GM18909 (cell line): Measurements from ENCODE around the gene PIH1D1.

Source experiments
- ATAC-seq: cut with Tn5 transposase; IDR thresholded peaks from one replicate; pipeline ENCODE4 v1.9.1; 2021; ENCODE audit warnings: mild to moderate bottlenecking; ENCODE audit not compliant: unreplicated experiment, poor library complexity

The PIH1D1 gene

DNA sequence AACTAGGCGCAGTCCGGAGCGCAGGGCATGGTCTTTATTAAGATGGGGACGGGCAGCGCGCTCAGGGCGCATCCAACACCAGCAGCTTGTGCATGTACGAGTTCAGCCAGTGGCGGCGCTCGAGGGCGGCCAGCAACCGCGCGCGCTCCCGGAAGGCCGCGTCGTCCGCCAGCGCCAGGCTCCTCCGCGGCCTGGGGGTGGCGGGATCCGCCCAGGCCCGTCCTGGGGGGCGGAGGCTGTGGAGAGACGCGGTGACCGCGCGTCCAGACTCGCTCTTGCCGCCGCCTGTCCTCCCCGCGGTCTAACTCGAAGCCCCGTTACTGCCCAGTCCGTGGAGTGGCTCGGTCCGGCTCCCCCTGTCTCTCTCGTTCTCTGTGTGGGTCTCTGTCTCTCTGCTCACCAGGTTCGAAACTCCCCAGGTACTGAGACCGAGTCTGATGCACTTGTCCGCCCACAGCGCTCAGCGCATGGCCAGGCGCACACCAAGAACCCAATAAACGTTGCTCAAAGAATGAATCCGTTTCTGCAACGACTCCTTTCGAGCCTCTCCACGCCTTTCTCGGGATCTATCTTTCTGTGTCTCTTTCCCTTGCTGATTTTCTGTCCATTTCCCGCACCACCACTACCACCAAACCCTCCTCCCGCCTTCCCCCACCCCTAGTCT lies 29.1 kb downstream of the PIH1D1 start:
- no peak for ATAC-seq

DNA sequence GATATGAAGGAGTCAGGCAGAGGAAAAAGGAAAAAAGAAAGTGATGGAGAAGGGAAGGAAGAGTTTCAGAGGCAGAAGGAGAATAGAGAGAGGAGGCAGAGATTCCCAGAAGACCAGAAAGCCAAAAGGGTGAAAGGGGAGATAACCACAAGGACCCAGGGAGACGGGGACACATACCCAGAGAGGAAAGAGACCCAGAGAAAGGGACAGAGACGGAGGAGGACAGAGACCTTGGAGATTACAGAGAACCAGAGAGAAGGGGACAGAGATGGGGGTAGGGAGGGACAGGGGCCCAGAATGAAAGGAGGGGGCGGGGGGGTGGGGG lies 29.8 kb downstream of the PIH1D1 start:
- ATAC-seq, result no peak

DNA sequence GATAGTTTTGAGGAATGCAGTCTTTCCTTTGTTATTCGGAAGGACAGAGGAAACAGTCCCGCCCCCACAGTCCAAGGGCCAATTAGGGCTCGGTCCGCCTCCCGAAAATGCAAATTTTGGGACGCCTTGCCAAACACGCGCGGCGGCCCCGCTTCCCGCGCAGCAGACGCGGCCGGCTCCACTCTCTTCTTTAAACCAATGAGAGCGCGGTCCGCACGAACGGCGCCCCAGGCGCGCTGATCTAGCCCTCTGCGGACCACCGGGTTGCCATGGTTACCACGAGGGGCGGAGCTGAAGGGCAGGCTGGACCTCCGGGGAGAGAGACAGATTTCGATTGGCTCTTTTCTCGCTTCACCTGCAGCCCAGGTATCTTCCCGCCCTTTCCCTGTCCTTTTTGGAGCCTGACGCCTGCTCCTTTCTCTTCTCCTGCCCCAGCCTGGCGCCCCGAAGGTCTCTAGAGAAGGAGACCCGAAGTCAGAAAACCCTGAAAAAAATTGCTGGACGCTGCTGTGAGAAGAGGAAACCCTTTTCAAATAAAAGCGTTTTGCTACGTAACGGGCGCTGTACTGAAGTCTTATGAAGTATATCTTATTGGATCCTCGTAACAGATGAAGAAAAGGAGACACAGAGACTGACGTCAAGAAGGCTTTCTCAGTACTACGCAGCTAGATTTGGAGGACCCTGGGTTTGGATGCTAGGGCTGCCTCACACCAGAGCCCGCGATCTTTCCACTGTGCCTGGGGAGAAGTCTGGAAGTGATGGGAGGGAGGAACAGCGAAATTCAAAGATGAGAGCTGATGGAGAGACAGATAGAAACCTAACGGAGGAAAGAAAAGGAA lies 30.4 kb downstream of the PIH1D1 start:
- ATAC-seq, result no peak

DNA sequence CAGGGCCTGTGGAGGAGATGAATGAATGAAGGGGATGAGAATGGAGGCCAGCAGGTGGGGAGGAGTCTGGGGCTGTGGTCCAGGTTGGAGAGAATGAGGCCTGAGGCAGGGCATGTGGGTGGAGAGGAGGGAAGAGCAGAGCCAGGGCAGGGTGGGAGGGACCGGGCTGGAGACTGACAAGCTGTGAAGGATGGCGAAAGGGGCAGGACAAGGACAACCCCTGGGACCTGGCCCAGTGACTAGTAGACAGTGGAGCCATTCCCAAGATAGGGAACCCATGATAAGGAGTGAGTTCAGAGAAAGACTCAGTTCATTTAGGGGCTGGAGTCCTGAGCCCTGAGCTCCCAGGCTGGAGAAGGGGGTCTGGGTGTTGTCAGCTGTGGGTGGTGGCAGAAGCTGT lies 31.4 kb downstream of the PIH1D1 start:
- no peak for ATAC-seq

DNA sequence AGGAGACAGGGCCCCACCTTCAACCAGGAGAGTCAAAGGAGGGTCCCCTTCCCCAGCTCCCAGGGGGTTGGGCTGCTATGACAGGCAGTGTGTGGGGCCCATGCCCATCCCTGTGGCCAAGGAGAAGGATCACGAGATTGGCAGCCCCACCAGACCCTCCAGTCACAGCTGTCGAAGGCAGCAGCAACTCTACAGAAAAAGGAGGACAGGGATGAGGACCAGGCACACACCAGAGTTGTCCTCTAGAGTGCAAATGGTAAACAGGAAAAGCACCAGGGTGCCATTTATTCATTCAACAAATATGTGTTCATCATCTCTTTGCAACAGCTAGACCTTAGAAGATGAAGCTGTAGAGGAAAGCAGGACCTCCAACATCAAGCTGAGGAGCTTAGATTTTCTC lies 32.4 kb downstream of the PIH1D1 start:
- no peak for ATAC-seq

DNA sequence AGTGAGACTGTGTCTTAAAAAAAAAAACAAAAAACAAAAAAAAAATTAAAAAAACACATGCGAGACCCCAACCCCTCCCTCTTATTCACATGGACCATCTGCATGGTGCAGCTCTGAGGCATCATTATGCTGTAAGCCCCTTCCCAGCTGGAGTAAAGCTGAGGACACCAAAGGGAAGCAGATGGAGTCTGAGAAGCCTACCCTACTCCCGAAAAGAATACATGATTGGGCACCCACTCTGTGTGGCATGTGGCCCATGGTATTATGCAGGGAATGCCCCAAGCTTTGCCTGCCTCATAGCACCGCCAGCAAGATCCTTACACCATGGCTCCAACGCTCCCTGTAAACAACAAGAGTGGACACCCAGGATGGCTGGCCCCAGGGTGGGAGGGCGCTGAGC lies 33.1 kb downstream of the PIH1D1 start:
- no peak for ATAC-seq

DNA sequence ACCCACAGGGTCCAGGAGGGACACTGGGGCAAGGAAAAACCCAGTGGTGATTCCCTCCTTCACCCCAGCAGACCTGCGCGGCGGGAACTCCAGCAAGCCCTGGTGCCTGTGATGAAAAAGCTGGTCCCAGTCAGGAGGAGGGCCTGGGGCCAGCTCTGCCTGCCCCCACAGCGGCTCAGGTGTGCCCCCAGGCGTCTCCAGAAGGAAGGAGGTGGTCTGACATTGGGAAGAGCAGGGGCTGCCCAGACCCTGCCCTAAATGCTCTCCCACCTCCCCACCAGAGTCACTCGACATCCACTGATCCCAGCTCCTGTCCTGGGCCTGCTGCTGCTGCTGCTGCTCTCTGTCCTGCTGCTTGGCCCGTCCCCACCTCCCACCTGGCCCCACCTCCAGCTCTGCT lies 34.5 kb downstream of the PIH1D1 start:
- no peak for ATAC-seq

DNA sequence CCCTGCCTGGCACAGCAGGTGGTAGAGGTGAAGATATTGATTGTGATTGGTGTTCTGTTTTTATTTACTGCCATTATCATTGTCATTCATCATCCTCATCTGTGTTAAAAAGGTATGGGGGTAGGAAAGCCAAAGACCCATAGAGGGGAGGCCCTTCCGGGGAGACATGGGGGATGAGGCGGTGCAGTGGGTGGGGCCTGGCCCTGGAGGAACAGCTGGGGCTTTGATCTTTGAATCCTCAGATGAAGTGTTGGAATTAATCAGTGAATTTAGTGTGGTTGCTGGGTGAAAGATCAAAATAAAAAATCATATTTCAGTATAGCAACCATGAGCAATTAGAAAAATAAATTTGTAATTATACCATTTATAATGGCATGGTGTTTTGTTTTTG lies 35.8 kb downstream of the PIH1D1 start:
- ATAC-seq, result no peak

DNA sequence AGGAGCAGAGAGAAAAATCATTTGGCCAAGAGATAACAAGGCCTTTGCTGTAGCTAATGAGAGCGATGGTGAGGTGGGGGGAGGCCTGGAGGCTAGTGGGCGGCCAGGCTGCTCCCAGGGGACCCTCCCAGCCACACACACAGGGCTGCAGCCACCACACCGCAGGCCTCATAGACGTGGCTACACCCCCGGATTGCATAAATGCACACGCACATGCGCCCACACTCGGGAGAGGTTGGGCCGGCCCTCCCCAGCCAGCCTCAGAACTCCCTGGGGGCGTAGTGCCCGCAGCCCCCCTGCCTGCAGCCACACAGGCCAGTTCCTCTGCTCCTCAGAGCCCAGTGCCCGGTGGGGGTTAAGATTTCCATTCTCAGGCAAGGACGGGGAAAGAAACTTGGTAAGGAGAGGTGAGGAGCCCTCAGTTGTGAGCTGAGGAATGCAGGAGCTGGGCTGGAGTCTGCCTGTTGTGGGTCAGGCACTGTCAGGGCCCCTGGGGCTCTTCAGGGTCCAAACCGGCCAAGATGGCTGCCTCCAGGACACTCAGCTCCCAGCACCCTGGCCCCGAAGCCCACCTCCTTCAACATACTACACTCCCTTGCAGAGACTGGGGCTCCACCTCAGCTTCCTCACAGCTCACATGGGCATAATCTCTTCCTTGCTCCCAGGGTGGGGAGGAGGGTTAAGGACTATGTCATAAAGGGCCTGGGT lies 36.4 kb downstream of the PIH1D1 start:
- ATAC-seq, result no peak

DNA sequence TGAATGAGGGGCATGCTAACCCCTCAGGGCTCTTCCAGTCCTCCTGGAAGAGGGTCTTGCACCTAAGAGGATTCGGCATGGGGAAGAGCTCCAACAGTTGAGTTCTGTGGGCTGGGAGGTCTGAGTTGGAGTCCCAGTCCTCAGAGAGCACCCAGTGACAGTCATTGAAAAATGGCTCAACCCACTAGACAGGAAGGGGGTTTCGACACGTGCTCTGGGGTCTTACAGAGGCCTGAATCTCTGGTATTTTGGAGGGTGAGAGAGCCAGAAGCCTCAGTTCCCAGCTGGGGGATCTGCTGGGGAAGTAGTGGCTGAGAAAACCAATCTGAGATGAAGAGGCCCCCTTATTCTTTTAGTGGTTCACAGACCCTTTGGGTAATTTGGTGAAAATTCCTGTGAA lies 37.4 kb downstream of the PIH1D1 start:
- no peak for ATAC-seq

DNA sequence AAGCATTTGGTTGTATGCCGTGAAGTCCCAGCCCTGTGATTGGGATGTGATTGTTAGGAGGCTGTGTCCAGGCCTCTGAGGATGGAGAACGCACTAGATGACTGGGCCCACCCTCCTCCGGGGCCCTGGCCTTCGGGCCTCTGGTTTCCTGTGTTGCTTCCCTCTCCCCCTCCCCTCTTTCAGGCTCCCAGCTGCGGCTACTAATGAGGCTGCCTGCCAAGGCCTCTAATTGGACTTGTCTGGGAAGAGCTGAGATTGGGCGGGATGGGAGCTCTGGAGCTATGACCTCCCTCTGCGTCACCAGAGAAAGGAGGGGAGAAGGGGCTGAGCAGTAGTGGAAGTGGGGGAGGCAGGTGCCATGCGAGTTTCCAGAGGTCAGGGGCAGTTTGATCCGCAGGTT lies 38.3 kb downstream of the PIH1D1 start:
- ATAC-seq, result no peak

DNA sequence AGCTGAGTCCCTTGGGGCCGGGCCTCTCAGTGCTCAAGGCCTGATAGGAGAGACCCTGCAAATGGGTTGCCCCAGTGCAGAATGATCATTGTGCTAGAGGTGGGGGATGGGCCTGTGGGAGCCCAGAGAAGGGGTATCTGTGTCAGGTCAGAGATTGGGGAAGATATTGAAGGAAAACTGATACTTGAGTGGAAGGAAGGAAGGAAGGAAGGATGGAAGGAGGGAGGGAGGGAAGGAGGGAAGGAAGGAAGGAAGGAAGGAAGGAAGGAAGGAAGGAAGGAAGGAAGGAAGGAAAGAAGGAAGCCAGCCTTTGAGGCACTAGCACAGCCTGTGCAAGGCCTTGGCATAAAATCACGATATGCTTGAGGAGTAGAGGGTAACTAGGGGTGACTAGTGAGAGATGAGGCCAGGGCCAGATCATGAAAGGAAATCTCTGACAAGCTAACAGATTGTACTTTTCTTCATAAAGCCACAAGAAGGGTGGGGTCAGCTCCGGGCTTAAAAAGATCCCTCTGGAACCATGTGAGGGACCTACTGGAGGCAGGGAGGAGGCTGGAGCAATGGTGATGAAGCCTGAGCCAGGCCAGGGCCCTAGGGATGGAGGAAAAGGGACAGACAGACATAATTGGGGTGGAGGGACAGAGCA lies 39.8 kb downstream of the PIH1D1 start:
- no peak for ATAC-seq

DNA sequence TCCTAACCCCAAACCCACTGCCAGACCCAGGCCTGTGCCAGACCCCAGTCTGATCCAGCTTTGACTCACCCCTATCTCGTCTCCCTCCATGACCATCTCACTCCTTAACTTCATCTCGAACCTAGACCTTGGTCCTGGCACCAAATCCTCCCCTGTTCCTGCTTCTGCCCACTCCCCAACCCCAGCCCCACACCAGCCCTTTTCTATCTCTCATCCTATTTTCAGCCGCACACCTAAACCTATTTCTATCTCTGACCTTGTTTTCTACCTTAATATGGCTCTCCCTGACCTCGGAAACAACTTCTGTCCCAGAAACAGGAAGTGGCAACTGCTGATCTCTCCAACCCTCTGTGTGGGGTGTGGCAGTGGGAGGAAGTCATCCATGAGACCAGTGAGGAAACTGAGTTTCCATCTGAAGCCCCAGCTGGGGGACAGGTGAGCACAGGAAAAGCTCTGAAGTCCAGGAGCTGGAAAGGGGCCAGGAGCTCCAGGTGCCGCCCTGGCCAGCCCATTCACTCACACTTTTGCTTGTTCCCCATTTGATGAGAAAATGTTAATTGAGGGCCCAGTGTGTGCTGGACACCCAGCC lies 42.1 kb downstream of the PIH1D1 start:
- no peak for ATAC-seq

DNA sequence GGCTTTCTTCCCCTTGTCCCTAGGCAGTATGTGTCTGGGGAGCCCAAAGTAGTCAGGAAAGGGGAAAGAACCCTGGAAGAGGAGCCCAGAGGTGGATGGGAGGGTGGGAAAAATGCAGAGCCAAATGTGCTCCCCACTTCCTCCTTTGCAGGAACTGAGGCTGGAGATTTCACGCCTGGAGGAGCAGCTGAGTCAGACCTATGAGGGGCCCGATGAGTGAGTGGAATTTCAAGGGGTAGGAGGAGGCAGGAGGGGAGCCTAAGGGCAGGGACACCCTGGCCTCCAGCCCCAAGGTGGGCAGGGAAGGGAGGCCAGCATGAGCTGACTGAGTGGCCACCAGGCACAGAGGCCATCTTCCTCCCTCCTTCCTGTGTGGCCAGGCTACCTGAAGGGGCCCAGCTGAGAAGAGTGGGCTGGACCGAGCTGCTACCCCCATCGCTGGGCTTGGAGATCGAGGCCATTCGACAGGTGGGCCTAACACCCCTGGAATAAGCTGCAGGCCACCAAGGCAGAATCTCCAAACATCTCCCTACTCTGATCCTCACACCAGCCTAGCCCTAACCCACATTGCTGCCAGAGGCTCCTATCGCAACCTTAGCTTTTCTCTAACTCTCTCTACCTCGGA lies 42.7 kb downstream of the PIH1D1 start:
- no peak for ATAC-seq

DNA sequence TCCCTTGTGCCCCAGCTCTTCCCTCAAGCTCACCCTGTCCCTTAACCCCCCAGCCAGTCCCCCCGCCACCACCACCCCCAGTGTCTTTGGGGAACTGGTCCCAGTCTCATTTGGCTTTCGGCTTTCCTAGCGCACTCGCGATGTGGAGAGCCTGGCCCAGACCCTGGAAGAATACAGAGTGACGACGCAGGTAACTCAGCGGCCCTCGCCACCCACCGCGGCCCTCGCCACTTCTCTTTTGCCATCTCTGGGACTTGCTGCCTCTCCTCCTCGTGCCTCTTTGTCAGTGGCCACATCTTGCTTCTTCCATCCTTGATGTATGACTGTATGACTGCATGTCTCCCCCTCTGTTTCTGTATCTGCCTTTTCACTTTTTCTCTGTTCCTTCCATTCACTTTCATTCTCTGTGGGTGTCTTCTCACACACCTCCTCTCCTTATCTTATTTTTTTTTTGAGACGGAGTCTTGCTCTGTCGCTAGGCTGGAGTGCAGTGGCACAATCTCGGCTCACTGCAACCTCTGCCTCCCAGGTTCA lies 44.1 kb downstream of the PIH1D1 start:
- ATAC-seq, result no peak

DNA sequence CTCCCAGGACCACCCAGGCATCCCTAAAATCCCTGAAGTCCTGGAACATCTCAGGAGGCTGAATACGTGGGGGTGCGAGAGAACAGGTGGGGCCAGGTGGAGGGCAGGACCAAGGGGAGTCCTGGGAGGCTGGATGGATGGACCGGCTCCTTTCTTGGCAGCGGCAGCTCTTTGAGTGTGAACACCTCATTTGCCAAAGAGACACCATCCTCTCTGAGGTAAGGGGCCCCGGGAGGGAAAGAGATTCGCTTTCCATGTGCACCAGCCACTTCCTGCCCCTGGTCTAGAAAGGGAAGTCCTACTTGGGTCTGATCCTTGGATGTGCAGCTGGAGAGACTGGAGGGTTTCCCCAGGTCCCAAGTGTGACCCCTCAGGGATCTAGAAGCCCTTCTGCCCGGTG lies 44.5 kb downstream of the PIH1D1 start:
- no peak for ATAC-seq

DNA sequence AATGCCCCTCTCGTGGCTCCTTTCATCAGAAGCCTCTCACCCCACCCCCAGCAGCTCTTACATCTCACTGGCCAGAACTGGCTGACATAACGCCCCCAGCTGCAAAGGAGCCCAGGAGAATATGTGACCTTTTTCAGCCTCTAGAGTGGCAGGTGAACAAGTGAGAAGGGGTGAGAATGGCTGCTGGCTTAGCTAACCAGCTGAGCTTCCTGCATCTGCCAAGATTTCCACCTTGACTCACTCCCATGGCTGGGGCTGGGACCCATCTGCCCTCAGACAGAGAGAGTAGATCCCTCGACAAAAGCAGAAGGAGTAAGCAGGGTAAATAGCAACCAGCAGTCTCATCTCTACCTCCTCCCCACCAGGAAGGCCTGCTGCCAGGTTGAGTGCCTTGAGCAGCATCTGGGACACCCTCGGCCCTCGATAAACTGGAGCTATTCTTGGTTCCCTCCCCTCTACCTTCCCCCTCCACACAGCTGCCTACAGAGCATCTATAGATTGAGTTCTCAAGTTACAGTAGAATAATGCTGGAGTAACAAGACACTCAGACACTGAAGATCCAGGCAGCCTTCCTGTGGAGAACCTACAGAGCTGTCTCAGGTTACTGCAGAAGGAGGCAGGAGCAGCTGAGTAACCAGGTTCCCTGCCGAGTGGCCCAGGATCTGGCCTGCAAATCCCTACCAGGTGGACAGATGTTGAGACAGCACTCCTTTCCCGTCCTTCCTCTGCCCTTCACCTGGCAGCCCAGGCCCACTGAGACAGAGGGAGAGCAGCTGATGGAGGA lies 48.0 kb downstream of the PIH1D1 start:
- ATAC-seq, result no peak

DNA sequence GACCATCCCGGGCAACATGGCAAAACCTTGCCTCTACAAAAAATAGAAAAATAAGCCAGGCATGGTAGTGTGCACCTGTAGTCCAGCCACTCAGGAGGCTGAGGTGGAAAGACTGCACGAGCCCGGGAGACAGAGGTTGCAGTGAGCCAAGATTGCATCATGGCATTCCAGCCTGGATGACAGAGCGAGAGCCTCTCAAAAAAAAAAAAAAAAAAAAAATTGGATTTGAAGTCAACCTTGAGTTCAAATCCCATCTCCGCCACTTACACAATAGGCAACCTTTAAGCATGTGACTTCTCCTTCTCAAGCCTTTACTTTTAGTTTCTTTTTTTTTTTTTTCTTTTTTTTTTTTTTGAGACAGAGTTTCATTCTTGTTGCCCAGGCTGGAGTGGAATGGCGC lies 51.6 kb downstream of the PIH1D1 start:
- ATAC-seq, result no peak

DNA sequence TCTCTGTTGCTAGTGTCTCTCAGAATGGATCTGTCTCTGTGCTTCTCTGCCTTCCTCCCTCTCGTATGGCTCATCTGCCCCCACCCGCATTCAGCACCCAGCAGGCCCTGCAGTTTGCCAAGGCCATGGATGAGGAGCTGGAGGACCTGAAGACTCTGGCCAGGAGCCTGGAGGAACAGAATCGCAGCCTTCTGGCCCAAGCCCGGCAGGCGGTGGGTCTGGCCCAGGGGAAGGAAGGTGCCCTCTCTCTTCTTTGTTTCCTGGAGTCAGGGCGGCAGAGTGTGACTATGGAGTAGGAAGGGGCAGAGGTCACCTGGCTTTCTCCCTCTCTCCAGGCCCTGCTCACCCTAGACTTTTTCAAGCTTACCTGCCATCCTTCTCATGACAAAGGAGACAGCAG lies 52.7 kb downstream of the PIH1D1 start:
- ATAC-seq, result no peak
